Adrenal gland (tissue), 5 donors: ENCODE results near the gene TEAD4.

ENCODE experiments used
- POLR2A ChIP-seq, 2 donors: fragments of 450-650 bp; IDR thresholded peaks; one replicate each; pipeline ENCODE4 v1.6.1; 2017; ENCODE audit warnings: antibody characterized with exemption in 2 of 2, mild to moderate bottlenecking in 2 of 2, moderate library complexity in 1 of 2
- TF ChIP-seq, protein P1 (sequence below), 6 experiments: fragments of 450-650 bp in 4 of 6; fragments of 200-600 bp in 2 of 6; sonication (generic) in 1 of 6; IDR thresholded peaks; 1 replicate in 5 of 6; 2 replicates in 1 of 6; pipeline versions ENCODE4 v1.5.1 to v1.8.0; 2016 to 2021; ENCODE audit warnings: antibody characterized with exemption in 6 of 6, mild to moderate bottlenecking in 2 of 6, moderate library complexity in 1 of 6
- donor health status: DM: no; HTN: no; CAD: no.

- TF ChIP-seq, protein P1, sequence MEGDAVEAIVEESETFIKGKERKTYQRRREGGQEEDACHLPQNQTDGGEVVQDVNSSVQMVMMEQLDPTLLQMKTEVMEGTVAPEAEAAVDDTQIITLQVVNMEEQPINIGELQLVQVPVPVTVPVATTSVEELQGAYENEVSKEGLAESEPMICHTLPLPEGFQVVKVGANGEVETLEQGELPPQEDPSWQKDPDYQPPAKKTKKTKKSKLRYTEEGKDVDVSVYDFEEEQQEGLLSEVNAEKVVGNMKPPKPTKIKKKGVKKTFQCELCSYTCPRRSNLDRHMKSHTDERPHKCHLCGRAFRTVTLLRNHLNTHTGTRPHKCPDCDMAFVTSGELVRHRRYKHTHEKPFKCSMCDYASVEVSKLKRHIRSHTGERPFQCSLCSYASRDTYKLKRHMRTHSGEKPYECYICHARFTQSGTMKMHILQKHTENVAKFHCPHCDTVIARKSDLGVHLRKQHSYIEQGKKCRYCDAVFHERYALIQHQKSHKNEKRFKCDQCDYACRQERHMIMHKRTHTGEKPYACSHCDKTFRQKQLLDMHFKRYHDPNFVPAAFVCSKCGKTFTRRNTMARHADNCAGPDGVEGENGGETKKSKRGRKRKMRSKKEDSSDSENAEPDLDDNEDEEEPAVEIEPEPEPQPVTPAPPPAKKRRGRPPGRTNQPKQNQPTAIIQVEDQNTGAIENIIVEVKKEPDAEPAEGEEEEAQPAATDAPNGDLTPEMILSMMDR (IDR thresholded peaks at IDR 0.05), result no peak
- no peak for TF ChIP-seq POLR2A (IDR thresholded peaks at IDR 0.05)
Observed at GRCh38 chr12:2933586-2933985, 25.6 kb upstream of the TEAD4 start.
